HG03060 (cell line): Measurements from ENCODE around the gene VPS13C.

Experiments
- ATAC-seq: cut with Tn5 transposase; IDR thresholded peaks from one replicate; pipeline ENCODE4 v1.9.1; 2021; ENCODE audit warnings: low read depth, moderate number of reproducible peaks; ENCODE audit not compliant: unreplicated experiment

Gene VPS13C

DNA sequence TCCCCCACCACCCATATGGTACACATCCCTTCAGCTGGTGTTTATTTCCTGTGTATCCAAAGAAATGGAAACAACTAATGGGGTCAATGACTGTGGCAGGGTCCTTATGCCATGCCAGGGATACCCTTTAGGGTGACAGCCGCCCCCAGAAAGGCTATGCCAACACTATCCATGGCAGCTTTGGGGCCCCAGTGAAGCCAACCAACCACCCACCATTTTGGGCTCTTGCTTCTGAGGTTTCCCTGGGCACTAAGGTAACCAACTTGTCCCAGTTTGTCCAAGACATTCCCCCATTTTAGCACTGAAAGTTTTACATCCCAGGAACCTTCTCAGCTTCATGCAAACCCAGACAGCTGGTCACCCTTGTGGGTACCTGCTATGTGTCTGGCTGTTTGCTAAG is 233.1 kb downstream of the VPS13C start:
- no peak for ATAC-seq

GRCh38 chr15:61824291-61824690 is 236.0 kb downstream of the VPS13C start:
- no peak for ATAC-seq

DNA sequence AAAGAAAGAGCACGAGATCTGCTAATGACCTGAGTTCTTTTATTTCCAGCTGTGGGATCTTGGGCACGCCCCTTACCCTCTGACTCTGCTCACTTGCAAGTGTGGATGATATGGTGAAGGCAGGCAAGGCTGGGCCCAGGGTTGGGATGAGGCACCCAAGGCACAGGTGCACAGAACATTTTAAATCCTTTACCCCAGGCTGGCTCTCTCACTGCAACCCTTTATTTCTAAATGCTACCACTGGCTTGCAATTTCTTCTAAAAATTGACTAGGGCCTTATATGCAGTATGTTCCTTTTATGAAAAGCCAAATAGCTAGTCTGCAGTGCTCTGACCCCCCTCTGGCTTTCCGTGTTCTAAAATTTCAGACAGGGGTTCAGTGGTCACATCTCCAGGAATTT is 237.7 kb downstream of the VPS13C start:
- no peak for ATAC-seq

DNA sequence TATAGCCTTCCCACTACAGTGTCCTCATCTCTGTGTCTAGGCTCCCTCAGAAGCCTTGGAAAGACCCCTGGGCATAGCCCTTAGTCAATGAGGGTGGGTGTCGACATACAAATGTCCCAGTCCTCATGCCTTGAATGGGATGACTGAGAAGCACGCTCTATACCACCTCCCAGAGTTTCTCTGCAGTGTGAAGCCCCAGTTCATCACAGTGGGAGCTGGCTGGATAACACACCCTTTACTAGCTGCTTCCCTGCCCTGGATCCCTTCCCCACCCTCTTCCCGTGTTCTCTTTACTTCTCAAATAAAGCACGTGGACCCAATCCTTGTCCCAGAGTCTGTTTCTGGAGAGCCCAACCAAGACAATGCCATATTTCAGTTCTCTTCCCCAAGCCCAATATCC is 239.3 kb downstream of the VPS13C start:
- no peak for ATAC-seq

DNA sequence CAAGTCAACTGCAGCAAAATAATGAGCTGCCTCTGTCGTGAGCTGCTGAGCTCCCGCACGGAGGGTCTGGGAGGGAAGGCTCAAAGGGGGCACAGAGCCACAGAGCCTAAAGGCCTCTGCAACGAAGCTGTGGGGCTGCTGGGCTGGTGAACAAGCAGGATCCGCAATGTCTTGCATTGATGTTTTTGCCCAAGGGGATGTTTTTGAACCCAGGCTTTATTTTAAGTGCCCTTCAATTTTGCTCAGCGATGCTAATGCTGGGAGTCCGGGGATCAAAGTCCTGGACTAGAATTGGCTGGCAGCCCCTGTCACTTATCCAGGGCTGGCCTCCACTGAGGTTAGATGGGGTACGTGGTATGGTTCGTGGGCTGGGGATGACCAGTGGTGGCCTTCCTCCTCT is 240.0 kb downstream of the VPS13C start:
- no peak for ATAC-seq

GRCh38 chr15:61819386-61819785 is 240.9 kb downstream of the VPS13C start:
- no peak for ATAC-seq

DNA sequence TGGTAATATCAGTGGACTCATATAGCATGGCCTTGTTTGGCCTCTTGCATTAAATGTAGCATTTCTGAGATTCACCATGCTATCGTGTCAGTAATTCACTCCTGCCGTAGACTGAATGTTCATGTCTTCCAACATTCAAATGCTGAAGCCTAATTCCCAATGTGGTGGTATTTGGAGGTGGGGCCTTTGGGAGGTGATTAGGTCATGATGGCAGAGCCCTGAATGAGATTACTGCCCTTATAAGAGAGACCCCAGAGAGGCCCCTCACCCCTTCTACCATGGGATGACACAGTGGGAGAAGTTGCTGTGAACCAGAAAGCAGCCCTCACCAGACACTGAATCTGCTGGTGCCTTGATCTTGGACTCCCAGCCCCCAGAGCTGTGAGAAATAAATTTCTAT is 241.4 kb downstream of the VPS13C start:
- ATAC-seq, result no peak

DNA sequence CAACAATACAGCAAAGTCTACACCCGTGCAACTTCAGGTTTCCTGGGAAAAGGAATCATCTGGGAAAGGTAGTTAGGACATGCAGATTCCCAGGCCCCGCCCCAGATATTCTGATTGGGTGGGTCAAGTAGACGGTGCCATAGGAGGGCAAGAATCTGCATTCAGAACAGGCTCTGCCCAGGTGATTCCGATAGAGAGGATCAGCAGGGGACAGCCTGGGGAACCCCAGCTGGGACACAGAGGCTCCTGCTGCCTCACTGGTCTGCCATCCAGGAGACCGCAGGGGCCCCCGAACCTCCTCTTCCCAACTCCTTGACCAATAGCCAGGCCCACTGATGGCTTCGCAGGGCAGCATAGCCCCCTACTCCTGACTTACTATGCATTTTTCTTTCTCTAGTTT is 243.4 kb downstream of the VPS13C start:
- no peak for ATAC-seq

GRCh38 chr15:61815356-61816083 is 244.7 kb downstream of the VPS13C start:
- ATAC-seq, result no peak

DNA sequence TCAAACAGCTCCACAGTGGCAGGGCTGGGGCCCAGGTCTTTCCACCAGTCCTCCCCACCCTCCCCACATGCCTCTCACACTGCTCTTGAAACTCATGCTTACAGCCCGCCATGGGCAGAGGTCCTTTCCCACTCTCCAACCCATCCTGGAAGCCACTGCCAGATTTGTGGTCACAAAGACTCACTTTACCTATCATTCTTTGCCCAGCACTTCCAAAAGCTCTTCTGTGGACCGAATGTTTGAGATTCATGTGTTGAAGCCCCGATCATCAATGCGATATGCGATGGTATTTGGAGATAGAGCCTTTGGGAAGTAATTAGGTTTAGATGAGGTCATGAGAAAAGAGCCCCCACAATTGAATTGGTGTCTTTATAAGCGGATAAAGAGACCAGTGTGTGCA is 247.8 kb downstream of the VPS13C start:
- ATAC-seq, result no peak

GRCh38 chr15:61811952-61812351 is 248.3 kb downstream of the VPS13C start:
- no peak for ATAC-seq

DNA sequence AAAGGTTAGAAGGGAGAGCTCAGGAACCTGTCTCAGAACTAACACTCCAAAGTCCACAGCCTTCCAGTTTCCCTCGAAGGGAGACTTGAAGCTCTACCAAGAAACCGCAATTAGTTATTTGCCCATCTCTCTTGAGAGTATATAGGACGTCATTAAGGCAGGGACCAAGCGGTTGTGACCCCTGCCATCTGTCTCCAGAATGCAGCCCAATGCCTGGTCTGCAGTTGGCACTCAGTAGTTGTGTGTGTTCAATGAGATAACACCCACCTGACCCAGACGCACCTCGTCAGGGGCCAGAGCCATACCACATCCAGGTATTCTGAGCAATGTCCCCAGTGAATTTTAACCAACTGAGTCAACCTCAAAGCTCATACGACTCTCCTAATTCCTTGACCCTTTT is 251.0 kb downstream of the VPS13C start:
- ATAC-seq, result no peak

GRCh38 chr15:61807281-61807929 is 252.8 kb downstream of the VPS13C start:
- ATAC-seq, result no peak
